Lower leg skin (tissue), 3 donors: ENCODE results near the gene CYFIP2.

Experiments
- POLR2A ChIP-seq, 2 donors: fragments of 450-650 bp; IDR thresholded peaks; one replicate each; pipeline ENCODE4 v1.6.1; 2016 to 2017; ENCODE audit warnings: antibody characterized with exemption in 2 of 2, mild to moderate bottlenecking in 1 of 2, moderate library complexity in 1 of 2
- TF ChIP-seq, protein P1 (sequence below), 3 donors: fragments of 450-650 bp; IDR thresholded peaks; one replicate each; pipeline ENCODE4 v1.5.1; 2016; ENCODE audit warnings: antibody characterized with exemption in 3 of 3, mild to moderate bottlenecking in 3 of 3, moderate library complexity in 2 of 3

GRCh38 chr5:157290981-157291711 is 25.2 kb downstream of the CYFIP2 start:
- TF ChIP-seq, protein P1, sequence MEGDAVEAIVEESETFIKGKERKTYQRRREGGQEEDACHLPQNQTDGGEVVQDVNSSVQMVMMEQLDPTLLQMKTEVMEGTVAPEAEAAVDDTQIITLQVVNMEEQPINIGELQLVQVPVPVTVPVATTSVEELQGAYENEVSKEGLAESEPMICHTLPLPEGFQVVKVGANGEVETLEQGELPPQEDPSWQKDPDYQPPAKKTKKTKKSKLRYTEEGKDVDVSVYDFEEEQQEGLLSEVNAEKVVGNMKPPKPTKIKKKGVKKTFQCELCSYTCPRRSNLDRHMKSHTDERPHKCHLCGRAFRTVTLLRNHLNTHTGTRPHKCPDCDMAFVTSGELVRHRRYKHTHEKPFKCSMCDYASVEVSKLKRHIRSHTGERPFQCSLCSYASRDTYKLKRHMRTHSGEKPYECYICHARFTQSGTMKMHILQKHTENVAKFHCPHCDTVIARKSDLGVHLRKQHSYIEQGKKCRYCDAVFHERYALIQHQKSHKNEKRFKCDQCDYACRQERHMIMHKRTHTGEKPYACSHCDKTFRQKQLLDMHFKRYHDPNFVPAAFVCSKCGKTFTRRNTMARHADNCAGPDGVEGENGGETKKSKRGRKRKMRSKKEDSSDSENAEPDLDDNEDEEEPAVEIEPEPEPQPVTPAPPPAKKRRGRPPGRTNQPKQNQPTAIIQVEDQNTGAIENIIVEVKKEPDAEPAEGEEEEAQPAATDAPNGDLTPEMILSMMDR (IDR thresholded peaks at IDR 0.05), result no peak
- no peak for TF ChIP-seq POLR2A (IDR thresholded peaks at IDR 0.05)
